ENCODE data around the gene FADS3.

The FADS3 gene

DNA sequence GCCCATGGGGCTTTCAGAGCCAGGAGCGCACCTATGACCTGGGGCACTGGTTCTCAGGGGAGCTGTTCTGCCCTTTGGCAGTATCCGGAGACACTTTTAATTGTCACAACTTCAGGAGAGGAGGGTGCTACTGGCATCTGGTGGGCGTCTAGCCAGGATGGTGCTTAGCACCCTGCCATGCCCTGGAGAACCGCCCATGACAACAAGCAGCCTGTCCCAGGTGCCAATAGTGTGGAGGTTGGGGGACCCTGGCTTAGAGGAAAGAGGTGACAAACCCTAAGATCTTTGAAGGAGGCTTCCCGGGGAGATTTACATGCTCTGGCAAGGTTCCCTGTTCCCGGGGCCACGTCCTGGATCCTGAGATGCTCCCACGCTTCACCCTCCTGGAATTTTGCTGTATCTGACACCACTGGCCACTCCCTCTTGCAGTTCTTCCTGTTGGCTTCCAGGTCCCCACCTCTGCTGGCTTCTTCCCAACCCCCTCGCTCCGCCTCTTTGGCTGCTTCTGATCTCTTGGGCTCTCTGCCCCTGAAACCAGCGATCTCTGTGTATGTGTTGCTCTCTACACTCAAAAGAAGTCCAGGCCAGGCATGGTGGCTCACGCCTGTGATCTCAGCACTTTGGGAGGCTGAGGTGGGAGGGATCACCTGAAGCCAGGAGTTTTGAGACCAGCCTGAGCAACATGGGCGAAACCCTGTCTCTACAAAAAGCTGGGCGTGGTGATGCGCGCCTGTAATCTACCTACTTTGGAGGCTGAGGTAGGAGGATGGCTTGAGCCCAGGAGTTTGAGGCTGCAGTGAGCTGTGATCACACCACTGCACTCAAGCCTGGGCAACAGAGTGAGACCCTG lies 31.1 kb downstream of the FADS3 start:
- DNase-seq (ENCODE audit: low read depth in 2 of 2) = no peak

DNA sequence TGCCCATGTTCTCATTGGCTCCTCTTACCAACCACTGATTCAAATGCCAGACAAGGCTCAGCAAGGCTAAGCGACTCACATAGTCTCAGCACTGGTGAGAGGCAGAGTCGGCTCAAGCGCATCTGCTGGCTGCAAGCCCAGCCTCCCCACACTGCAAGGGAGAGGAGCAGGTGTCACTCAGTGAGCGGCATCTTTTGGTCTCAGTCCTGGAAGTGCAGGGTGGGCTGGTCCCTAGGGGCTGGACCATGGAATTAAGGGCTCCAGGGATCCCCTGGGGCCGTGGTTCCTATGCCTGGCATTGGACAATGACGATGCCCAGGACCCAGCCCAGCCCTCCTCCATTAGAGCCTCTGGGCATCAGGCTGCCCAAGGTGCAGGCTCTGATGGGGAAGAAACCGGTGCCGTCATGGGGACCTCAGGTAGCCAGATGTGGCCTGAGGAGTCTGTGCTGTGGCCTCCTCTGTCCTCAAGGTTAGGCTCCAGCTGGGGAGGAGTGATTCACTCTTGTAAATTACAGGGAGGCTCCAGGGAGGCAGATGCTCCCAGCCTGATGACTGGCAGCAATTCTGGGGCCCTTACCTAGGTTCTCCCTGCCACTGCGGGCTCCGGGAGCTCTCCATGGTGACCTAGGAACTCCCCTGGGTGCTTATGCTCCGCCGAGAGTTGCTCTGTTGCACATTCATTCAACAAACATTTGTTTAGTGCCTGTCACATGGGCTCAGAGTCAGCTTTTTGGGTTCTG lies 35.2 kb downstream of the FADS3 start:
- no peak for DNase-seq (ENCODE audit: low read depth in 2 of 2)

DNA sequence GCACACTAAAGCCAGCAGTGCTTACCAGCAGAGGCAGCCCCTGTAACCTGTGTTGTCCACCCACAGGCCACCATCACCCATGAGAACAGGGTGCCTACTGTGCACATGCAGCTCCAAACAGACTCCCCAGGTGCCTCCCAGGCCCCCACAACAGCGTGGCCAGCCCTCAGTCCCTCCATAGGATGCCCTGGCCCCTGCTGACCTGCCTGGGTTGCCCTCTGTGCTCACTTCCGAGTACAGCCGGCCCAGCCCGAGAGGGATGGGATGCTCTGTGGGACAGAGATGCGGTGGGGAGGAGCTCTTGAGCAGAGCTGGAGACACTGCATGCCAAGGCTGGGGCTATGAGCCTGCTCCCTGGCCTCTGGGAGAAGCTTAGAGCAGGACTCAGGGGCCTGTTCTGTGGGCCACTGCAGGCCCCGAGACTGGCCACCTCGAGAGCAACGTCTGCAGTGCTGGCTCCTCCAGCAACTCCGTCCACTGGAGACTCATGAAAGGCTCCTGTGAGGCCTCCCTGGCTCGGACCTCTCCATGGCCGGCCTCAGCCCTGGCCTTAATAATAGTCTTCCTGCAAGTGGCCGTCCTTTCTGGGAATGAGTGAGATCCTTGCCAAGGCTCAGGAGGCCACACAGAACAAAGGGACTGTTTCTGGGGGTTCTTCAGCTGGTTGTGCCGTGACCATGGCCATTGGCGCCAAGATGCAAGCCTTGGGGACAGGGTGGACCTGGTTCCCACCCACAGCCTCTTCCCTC lies 36.2 kb downstream of the FADS3 start:
- DNase-seq (ENCODE audit: low read depth in 2 of 2) = no peak

DNA sequence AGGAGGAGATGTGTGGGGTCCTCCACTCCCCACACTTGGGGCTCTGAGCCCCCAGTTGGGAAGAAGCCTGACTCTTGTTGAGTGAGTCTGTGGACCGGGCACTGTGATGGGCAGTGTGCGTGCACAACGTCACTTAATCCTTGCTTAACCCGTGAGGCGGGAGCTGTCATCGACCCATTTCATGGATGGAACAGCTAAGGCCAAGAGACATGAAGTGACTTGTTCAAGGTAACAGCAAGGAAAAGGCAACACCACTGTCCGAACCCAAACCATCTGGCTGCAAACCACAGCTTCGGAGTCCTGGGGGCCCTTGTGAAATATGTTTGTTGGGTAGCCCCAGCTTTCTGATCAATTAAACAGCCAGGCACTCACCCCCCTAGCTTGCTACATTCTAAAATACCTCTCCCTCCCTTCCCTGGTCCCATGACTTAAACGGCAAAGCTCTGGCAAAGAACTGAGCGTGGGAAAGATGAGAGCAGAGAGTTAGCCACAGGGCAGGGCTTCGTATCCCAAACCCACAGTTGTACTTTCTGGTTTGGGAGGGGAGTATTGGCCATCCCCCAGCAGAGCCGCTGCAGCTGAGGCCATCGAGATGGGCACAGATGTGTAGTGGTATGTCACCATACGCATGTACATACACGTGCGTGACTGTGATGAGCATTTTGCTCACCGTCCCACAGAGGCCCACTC lies 37.0 kb downstream of the FADS3 start:
- DNase-seq (ENCODE audit: low read depth in 2 of 2) = no peak

DNA sequence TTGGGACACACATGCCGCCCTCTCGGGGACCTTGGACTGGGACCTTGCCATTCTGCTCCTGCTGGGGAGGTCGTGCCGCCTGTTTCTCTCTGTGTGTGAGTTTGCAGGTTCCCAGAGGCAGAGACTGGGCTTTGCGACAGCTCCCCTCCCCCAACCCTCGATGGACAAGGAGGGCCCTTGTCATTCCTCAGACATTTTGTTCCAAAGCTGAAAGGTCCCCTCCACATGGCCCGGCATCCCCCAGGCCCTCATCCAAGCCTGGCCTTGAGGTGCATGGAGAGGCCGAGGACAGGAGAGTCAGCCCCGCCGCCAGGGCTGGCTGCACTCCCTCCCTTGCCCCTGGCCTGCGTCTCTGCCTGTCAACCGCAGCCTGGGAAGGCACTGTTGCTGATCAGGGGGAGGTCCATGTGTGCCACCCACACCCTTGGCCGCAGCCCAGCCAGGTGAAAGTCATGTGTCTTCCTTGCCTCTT lies 37.6 kb downstream of the FADS3 start:
- no peak for DNase-seq (ENCODE audit: low read depth in 2 of 2)

DNA sequence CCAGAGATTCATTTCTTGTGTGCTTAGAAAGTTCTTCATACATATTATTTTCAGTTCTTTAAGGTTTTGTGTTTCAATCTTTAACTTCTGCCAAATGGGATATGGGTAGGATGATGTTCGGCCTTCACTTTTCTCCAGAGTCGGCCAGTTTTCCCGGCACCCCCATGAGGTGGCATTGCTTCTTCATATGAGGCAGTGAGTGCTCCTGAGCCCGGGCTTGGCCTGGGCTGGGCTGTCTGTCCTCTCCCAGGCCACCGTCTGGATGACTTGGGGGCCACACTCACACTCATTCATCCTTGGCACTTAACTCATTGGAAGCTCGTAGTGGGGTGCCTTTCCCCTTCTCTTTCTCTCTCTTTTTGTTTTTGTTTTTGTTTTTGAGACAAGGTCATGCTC lies 39.4 kb downstream of the FADS3 start:
- no peak for DNase-seq (ENCODE audit: low read depth in 2 of 2)

DNA sequence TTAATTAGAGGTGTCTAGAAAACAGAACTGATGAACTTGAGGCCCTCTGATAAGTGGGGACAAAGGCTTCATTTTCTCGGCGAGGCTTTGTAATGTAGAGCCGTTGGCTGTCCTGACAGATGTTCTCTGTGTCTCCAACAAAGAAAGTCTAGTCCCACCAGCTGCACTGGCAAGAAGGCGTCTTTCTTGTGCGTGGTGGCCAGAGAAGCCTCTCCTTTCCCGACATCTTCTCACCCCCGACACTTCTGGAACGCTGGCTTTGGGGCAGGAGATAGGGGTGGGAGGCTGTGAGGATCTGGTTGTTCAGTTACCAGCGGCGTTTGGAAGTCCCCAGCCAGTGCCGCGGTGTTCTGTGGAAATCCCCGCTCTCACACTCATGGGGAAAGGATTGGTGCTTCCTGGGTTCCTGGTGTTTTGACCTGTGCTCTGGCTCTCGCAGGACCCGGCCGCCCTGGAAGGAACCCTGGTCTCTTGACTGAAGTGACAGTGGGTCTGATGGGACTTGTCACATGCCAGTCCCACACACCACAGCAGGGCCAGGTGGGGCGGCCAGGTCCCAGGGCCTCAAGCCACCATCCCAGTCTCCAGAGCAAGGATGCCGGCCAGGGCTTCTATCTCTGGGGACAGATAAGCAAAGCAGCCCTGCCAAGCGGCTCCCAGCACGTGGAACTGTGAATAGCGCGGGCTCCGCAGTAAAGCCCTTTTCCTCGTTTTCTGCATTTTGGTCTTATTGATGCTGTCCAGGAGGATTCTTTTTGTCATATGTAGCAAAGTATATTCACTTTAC lies 40.0 kb downstream of the FADS3 start:
- no peak for DNase-seq (ENCODE audit: low read depth in 2 of 2)

DNA sequence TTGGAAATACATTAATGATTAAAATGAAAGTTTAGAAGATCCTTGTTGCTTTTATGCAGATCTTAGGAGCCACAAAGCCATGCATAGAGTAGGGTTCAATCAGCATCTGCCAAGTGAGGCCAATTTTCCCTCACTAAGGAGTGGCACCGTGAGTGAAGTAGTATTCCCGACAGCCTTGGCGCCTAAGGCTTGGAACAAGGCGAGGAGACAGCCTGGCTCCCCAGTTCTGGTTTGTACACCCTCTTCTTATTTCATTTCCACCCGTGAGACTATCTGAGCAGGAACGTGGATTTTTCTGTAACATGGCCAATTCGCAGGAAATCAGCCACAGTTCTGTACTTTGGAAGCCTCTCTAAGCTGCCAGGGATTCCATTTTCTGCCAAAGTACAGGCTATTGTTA lies 40.7 kb downstream of the FADS3 start:
- no peak for DNase-seq (ENCODE audit: low read depth in 2 of 2)

DNA sequence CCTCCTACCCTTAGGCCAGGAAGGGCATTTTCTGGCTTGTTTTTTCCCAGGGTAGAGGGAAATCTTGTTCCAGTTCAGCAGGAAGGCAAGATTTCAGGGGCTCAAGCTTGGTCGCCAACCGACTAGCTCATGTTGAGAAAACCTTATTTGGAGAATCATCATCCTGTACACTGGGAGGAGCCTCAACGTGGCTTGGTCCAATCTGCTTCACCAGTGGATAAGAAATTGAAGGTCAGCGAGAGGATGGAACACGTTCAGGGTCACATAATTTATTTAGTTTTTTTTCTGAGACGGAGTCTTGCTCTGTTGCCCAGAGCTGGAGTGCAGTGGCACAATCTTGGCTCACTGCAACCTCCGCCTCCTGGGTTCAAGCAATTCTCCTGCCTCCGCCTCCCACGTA lies 42.7 kb downstream of the FADS3 start:
- DNase-seq (ENCODE audit: low read depth in 2 of 2) = no peak

DNA sequence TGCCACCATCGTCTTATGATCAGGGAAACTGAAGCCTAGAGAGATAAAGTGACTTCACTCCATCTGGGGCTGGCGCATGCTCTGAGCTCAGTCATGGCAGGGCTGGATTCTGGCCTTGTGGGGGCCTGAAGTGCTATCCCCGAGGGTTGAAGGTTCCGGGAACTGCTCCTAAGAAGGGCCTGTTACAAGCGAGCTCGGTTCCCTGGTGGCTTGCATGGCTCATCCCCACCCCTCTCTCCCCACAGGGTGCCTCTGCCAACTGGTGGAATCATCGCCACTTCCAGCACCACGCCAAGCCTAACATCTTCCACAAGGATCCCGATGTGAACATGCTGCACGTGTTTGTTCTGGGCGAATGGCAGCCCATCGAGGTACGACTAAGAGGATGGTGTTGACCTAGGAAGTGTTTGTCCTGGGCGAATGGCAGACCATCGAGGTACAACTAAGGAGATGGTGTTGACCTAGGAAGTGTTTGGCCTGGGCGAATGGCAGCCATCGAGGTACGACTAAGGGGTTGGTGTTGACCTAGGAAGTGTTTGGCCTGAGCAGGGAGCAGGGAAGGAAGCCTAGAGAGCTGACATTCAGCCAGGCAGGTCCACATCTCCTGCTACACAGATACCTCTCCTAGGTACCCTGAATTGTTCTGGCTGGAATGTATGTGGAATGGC lies 43.3 kb downstream of the FADS3 start:
- DNase-seq (ENCODE audit: low read depth in 2 of 2) = no peak

DNA sequence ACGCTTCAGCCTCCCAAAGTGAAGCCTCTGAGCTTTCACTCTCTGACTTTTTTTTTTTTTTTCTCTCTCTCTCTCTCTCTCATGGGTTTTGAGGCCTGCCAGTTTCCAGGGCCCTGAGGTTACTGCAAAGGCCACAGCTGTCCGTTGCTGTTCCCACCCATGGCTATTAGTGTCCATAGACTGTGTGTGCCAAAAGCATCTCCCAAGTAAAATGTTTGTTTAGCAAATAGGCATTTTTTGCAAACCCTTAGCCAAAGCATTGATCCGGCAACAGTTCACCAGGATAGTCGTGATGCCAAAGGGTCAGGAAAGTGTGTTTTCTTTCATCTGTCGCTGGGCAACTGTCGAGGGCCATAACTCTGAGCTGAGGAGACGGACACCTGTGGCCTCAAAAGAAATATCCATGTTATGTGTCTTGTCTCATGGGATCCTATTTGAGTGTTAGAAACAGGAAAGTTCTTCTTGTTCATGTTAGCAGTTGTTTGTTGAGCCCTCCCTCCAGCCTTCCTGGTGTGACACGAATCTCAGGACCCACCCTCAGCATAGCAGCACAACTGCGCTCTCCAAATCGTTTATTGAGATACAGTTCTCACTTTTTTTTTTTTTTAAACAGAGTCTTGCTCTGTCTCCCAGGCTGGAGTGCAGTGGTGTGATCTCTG lies 44.9 kb downstream of the FADS3 start:
- DNase-seq (ENCODE audit: low read depth in 2 of 2) = no peak

DNA sequence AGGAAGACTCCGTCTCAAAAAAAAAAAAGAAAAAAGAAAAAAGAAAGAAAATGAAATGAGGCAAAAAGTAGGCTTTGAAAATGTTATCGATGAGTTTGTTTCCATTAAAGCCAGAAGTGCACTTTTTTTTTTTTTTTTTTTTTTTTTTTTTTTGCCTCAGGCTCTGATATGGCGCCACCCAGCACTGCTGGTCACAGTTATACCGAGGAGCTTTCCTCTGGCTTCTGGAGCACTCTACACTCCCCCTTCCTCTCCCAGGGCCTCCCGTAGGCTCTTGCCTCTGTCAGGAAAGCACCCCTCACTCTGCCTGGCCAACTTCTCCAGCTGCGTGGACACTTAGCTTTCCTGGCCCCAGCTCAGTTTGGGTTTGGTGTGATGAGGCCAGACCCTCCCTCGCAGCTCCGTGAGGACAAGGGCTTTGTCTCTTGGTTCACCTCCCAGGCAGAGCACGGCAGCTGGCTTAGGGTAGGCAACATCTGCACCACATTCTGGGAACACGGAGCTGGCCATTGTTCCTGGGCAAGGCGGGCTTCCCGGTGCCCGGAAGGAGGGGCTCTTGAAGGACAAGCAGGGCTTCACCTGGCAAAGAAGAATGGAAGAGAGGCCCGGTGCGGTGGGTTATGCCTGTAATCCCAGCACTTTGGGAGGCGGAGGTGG lies 46.3 kb downstream of the FADS3 start:
- no peak for DNase-seq (ENCODE audit: low read depth in 2 of 2)

DNA sequence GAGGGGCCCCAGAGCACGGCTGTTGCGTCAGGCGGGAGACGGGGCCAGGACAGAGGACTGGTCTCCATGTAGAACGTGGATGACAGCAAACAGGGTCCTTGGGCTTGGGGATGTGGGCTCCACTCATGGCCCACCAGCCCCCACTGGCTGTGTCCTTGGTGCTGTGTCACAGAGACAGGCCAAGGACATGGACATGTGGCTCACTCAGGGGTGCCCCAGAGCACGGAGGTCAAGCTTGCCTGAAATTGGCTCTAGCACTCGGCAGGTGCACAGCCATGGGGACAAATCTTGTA lies 48.9 kb downstream of the FADS3 start:
- no peak for DNase-seq (ENCODE audit: low read depth in 2 of 2)

DNA sequence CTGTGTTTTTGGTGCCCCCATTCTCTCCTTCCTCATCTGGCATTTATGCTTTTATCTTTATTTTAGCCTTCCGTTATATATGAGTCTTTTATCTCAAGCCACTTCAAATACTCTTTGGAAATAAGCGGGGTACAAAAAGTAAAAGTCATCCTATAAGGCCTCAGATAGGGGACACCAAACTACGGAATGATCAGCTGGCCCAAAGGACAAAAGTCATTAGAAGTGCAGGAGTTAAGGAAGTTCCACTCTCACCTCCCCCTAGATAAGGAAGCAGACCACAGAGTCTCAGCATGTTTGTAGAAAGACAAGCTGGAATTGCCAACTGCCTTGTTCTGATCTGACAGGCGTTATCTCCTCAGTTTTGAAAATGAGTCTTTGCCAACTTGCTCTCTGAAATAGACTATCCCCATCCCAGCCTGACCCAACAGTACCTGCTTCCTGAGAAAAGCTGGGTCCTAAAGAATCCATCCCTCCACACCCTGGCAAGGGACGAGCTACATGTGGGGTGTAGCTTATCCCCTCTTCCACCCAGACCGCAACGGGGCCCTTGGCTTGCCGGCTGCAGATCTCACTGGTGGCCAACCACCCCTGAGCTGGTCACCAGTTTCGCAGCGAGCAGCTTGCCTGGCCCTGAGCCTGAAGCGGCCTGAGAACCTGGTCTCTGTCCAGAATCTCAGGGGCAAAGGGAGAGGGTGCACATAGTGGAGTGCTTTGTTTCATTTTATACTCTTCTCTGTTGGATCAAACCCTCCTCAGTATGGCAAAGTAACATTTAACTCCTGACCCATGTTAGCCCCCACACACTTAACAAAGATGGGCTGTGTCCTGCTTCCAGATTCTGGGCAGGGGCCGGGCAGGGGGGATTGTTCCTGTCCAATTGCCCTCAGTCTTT lies 49.5 kb downstream of the FADS3 start:
- no peak for DNase-seq (ENCODE audit: low read depth in 2 of 2)

DNA sequence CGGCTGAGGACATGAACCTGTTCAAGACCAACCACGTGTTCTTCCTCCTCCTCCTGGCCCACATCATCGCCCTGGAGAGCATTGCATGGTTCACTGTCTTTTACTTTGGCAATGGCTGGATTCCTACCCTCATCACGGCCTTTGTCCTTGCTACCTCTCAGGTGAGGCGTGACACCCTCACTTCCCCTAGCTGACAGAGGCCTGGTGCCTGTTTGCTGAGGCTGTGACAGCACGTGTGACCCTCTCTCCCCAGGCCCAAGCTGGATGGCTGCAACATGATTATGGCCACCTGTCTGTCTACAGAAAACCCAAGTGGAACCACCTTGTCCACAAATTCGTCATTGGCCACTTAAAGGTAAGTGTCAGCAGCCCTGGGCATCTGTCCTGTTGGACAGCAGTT lies 51.0 kb downstream of the FADS3 start:
- no peak for DNase-seq (ENCODE audit: low read depth in 2 of 2)

DNA sequence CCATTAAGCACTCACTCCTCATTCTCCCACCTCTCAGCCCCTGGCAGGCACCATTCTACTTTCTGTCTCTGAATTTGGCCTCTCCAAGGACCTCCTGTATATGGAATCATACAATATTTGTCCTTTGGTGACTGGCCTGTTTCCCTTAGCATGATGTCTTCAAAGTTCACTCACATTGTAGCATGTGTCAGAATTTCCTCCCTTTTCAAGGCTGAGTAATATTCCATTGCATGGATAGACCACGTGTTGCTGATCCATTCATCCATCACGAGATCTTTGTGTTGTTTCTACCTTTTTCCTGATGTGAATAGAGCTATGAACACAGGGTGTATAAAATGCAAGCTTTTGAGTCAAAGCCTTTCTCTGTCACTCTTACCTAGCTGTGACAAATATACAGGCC lies 51.6 kb downstream of the FADS3 start:
- no peak for DNase-seq (ENCODE audit: low read depth in 2 of 2)

DNA sequence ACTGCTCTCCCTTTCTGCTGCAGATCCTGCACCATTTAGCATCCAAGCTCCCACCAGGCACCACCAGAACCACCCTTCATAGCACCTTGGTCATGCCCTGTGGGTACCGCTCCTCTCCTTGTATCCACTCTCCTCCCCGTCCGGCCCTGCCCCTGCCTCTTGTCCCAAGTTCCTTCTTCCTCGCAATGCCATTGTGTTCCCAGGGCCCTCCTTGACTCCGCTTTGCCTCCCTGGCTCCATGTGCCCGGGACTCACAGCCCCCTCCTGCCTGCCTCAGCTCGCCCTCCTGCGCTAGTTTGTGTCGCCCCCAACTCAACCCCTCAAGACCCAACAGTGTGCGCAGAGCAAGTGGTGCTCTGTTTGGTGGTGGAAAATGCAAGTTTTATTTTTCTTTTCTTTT lies 52.4 kb downstream of the FADS3 start:
- DNase-seq (ENCODE audit: low read depth in 2 of 2) = no peak

DNA sequence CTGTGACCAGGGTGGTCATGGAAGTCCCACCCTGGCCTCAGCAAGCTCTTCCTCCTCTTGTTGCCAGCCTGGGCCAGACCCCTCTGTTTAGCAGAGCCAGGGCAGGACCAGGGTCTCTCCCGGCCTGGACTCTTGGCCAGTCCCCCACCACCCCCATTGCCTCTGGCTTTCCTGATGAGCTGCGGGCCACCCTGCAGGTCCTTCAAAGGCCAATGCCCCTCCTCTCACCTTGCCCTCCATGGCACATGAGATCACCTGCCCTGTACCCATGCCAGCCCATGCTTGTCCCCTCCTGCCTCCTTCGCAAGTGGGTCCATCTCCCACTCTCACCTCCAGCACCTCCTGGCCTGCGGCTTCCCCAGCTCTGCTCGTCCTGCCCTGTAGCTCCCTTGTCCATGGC lies 52.8 kb downstream of the FADS3 start:
- DNase-seq (ENCODE audit: low read depth in 2 of 2) = no peak

Data from stimulated activated CD8-positive, alpha-beta memory T cell treated with anti-CD3 and anti-CD28 coated beads, Interleukin-2, amount 100 ng/mL, for 48 hours (primary cell).